Gastroesophageal sphincter (tissue), 4 donors: ENCODE measurements around the gene PLCL1. TPM values are rescaled to one million over a fixed set of nuclear protein-coding genes. Genes with fewer than 3 reads are reported as not detected.
"Not testable (repeated sequence)": the region's sequence is repeated elsewhere in the genome, so short reads cannot be mapped to it uniquely, and the experiment has no call there.

Experiments used
- ATAC-seq: fragments of 150-250 bp; one replicate; pipeline ENCODE4 v1.9.1; 2016; ENCODE audit warnings: mild to moderate bottlenecking, moderate library complexity
- H3K27ac ChIP-seq, 4 donors: fragments of 200-600 bp; sonication (generic) in 3 of 4; 1 replicate in 3 of 4; 2 replicates in 1 of 4; pipeline ENCODE4 v1.5.1; 2016 to 2019
- H3K27me3 ChIP-seq: fragments of 200-600 bp; sonication (generic); one replicate; pipeline ENCODE4 v1.5.1; 2019
- H3K36me3 ChIP-seq, 2 donors: fragments of 200-600 bp; sonication (generic); one replicate each; pipeline ENCODE4 v1.5.1; 2019; ENCODE audit warnings: control low read depth in 1 of 2
- H3K4me1 ChIP-seq, 3 donors: fragments of 200-600 bp; sonication (generic); 1 replicate in 2 of 3; 2 replicates in 1 of 3; pipeline ENCODE4 v1.5.1; 2016 to 2019; ENCODE audit warnings: control low read depth in 2 of 3
- H3K4me3 ChIP-seq, 2 donors: fragments of 200-600 bp; sonication (generic); one replicate each; pipeline ENCODE4 v1.5.1; 2019; ENCODE audit warnings: mild to moderate bottlenecking in 1 of 2, moderate library complexity in 1 of 2
- H3K9me3 ChIP-seq, 3 donors: fragments of 200-600 bp; sonication (generic); one replicate each; pipeline ENCODE4 v1.5.1; 2017 to 2019; ENCODE audit warnings: control low read depth in 2 of 3
- EP300 ChIP-seq: sonication (generic); formaldehyde crosslinking; IDR thresholded peaks from one replicate; pipeline ENCODE4 v1.6.1; 2017; ENCODE audit warnings: antibody characterized with exemption, mild to moderate bottlenecking
- POLR2A ChIP-seq, 2 donors: fragments of 450-650 bp; IDR thresholded peaks; one replicate each; pipeline ENCODE4 v1.6.1; 2017; ENCODE audit warnings: antibody characterized with exemption in 2 of 2, mild to moderate bottlenecking in 2 of 2, moderate library complexity in 1 of 2
- POLR2AphosphoS5 ChIP-seq: sonication (generic); formaldehyde crosslinking; IDR thresholded peaks from one replicate; pipeline ENCODE4 v1.6.1; 2017; ENCODE audit warnings: antibody characterized with exemption
- WGBS, 2 donors: methylation state at CpG; one replicate each; pipeline ENCODE4 v1.1.5; 2018; ENCODE audit warnings: low coverage in 1 of 2; 5-methylcytosine and 5-hydroxymethylcytosine counted together
- total RNA-seq, 4 donors: library from RNA; depleted of rRNA; stranded (reverse); fragments of >200 nt; gene quantifications; one replicate each; pipeline ENCODE4 v1.1.0, GENCODE V29; 2016
- TF ChIP-seq, protein P1 (sequence below), 4 experiments: fragments of 200-600 bp in 2 of 4; fragments of 450-650 bp in 2 of 4; sonication (generic) in 1 of 4; IDR thresholded peaks; one replicate each; pipeline ENCODE4 v1.5.1; 2017 to 2019; ENCODE audit warnings: antibody characterized with exemption in 4 of 4, mild to moderate bottlenecking in 2 of 4, moderate library complexity in 2 of 4

PLCL1 gene
- total RNA-seq, 4 donors from 2014 or later, result 23.4 to 89.2 (median 47.4) TPM

DNA sequence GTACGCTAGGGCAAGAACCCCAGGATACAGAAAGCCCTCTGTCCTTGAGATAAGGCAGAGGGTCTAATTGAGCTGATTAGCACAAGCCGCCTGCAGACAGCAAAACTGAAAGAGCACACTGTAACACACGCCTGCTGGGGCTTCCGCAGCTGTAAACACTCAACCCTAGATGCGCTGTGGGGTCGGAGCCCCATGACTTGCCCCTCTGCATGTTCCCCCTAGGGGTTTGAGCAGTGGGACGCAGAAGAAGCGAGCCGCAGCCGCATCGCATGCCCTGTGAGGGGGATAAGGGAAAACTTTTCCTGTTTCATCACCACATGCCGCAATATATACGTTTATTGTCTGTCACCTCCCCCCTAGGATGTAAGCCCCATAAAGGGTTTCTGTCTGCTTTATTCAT lies 384.6 kb downstream of the PLCL1 start:
- no peaks in the 10 kb centered on the region for H3K27me3 ChIP-seq
- TF ChIP-seq EP300 (no peak), POLR2AphosphoS5 (no peak)
- no peaks in the 10 kb centered on the region for H3K4me1 ChIP-seq
- ATAC-seq, result no peak
- 91 to 95% methylated on average over 7 of the region's 13 CpGs for WGBS, 2 donors
- no peaks in the 10 kb centered on the region for H3K9me3 ChIP-seq
- no peak overlapping the region for H3K27ac ChIP-seq
- no peak overlapping the region for H3K4me3 ChIP-seq
- H3K36me3 ChIP-seq, result no peaks in the 10 kb centered on the region

DNA sequence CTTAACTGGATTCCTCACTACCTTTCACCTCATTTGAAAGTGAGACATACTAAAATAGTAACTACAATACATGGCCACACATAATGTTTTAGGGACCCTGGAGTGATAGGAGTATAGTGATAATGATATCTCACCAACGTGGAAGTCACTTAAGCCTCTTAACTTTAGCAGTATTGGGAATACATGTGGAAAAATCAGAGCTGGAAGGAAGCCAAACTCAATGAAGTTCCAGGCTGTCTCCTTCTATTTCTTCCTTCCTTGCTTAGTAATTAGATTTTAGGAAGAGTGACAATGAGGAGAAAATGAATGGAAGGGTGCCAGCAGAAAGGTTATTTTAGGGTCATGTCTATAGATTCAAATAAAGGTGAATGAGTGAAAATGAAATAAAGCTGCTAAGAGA lies 387.3 kb downstream of the PLCL1 start:
- no peaks in the 10 kb centered on the region for H3K36me3 ChIP-seq
- no peaks in the 10 kb centered on the region for H3K27me3 ChIP-seq
- H3K4me3 ChIP-seq, result no peak overlapping the region
- no peaks in the 10 kb centered on the region for H3K9me3 ChIP-seq
- no peaks in the 10 kb centered on the region for H3K4me1 ChIP-seq
- 0 to 13% methylated on average over 1 of the region's 1 CpG for WGBS, 2 donors
- H3K27ac ChIP-seq, result no peak overlapping the region
- no peak for TF ChIP-seq EP300
- TF ChIP-seq, protein P1, sequence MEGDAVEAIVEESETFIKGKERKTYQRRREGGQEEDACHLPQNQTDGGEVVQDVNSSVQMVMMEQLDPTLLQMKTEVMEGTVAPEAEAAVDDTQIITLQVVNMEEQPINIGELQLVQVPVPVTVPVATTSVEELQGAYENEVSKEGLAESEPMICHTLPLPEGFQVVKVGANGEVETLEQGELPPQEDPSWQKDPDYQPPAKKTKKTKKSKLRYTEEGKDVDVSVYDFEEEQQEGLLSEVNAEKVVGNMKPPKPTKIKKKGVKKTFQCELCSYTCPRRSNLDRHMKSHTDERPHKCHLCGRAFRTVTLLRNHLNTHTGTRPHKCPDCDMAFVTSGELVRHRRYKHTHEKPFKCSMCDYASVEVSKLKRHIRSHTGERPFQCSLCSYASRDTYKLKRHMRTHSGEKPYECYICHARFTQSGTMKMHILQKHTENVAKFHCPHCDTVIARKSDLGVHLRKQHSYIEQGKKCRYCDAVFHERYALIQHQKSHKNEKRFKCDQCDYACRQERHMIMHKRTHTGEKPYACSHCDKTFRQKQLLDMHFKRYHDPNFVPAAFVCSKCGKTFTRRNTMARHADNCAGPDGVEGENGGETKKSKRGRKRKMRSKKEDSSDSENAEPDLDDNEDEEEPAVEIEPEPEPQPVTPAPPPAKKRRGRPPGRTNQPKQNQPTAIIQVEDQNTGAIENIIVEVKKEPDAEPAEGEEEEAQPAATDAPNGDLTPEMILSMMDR (IDR thresholded peaks at IDR 0.05), result no peak
- no peak for TF ChIP-seq POLR2A (IDR thresholded peaks at IDR 0.05)
- no peak for TF ChIP-seq POLR2AphosphoS5
- ATAC-seq, result no peak

DNA sequence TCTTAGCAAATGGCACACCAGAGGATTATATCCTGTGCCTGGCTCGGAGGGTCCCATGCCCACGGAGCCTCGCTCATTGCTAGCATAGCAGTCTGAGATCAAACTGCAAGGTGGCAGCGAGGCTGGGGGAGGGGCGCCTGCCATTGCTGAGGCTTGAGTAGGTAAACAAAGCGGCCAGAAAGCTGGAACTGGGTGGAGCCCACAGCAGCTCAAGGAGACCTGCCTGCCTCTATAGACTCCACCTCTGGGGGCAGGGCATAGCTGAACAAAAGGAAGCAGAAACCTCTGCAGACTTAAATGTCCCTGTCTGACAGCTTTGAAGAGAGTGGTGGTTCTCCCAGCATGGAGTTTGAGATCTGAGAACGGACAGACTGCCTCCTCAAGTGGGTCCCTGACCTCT lies 392.2 kb downstream of the PLCL1 start:
- H3K36me3 ChIP-seq, H3K27ac ChIP-seq, H3K27me3 ChIP-seq, H3K9me3 ChIP-seq, H3K4me3 ChIP-seq, ATAC-seq, H3K4me1 ChIP-seq: not testable (repeated sequence)
- 78 to 100% methylated on average over 1 to 4 of the region's 7 CpGs for WGBS, 2 donors

Other genes starting within 250 kb of the PLCL1 start
- 1 to 10 TPM; 4.2 to 8.9 (median 7.8) TPM for gene RFTN2, start 129.0 kb upstream of the PLCL1 start, total RNA-seq
- 1 to 10 TPM; 2.8 to 6.7 (median 4.2) TPM for gene MARS2, start 99.2 kb upstream of the PLCL1 start, total RNA-seq
- gene BOLL, start 19.3 kb upstream of the PLCL1 start, total RNA-seq, result under 1 TPM in 1 of 4 donors, not detected in 3; 0.19 TPM